GM12878 (cell line): Measurements from ENCODE around the gene ATP6V0E1. TPM values are rescaled to one million over a fixed set of nuclear protein-coding genes. Genes with fewer than 3 reads are reported as not detected.

ENCODE experiments used
- HDGF ChIP-seq: fragments of 450-650 bp; IDR thresholded peaks from 2 replicates; pipeline ENCODE4 v1.6.1; 2016; ENCODE audit warnings: antibody characterized with exemption
- MEF2B ChIP-seq: fragments of 450-650 bp; IDR thresholded peaks from 2 replicates; pipeline ENCODE4 v1.6.1; 2018; ENCODE audit warnings: mild to moderate bottlenecking, moderate library complexity; ENCODE audit not compliant: partially characterized antibody, poor library complexity, severe bottlenecking
- RELA ChIP-seq: fragments of 450-650 bp; IDR thresholded peaks from 2 replicates; pipeline ENCODE4 v1.8.0; 2014; ENCODE audit warnings: borderline replicate concordance; ENCODE audit not compliant: partially characterized antibody
- SIX5 ChIP-seq: IDR thresholded peaks from 2 replicates; pipeline ENCODE4 v1.6.1; 2011; ENCODE audit warnings: mild to moderate bottlenecking, low read depth, low read length, moderate library complexity; ENCODE audit not compliant: severe bottlenecking
- SMARCA5 ChIP-seq: fragments of 450-650 bp; IDR thresholded peaks from 2 replicates; pipeline ENCODE4 v1.6.1; 2017; ENCODE audit warnings: mild to moderate bottlenecking
- STAT3 ChIP-seq: IDR thresholded peaks from 2 replicates; pipeline ENCODE4 v1.6.1; 2011; ENCODE audit warnings: low read depth, low read length, improper control_type of control experiment
- SUPT20H ChIP-seq: IDR thresholded peaks from 2 replicates; pipeline ENCODE4 v1.6.1; 2011; ENCODE audit warnings: low read depth, mild to moderate bottlenecking, low read length, moderate library complexity, borderline replicate concordance; ENCODE audit not compliant: control insufficient read depth
- TARDBP ChIP-seq: IDR thresholded peaks from 2 replicates; pipeline ENCODE4 v1.6.1; 2016; ENCODE audit warnings: borderline replicate concordance
- TCF12 ChIP-seq: IDR thresholded peaks from 2 replicates; pipeline ENCODE4 v1.6.1; 2011; ENCODE audit warnings: low read depth, mild to moderate bottlenecking, low read length
- YY1 ChIP-seq: IDR thresholded peaks from 2 replicates; pipeline ENCODE4 v1.6.1; 2011; ENCODE audit warnings: low read depth, mild to moderate bottlenecking, low read length
- polyA plus RNA-seq, 11 experiments: library from polyadenylated mRNA; depleted of rRNA in 4 of 11; unstranded in 6 of 11; stranded (reverse) in 5 of 11; fragments of >200 nt; fragmentation: Nextera tagmentation in 4 of 11; fragmentation: Illumina TruSeq in 1 of 11; extraction: Ambion mirVana in 4 of 11; extraction: Trizol in 1 of 11; gene quantifications; 1 replicate in 1 of 11; 2 replicates in 10 of 11; pipeline versions ENCODE4 v1.2.1 to v1.2.3, GENCODE V29; 2011 to 2016; ENCODE audit warnings: inconsistent platforms in 2 of 11, missing spikeins in 2 of 11, low read depth in 1 of 11
- total RNA-seq, 4 experiments: library from RNA; depleted of rRNA in 3 of 4; stranded (reverse); fragments of >200 nt in 3 of 4; fragmentation: Illumina TruSeq in 1 of 4; extraction: Trizol in 1 of 4; gene quantifications; 2 replicates each; pipeline versions ENCODE4 v1.2.1 to v1.2.3, GENCODE V29; 2013 to 2021
- TF ChIP-seq, protein P1 (sequence below): IDR thresholded peaks from 2 replicates; pipeline ENCODE4 v1.6.1; 2012; ENCODE audit warnings: improper control_type of control experiment, low read depth, low read length; ENCODE audit not compliant: insufficient replicate concordance
- TF ChIP-seq, protein P2 (sequence below): fragments of 450-650 bp; IDR thresholded peaks from 2 replicates; pipeline ENCODE4 v1.6.1; 2017; ENCODE audit warnings: low read depth, mild to moderate bottlenecking, moderate library complexity

The ATP6V0E1 gene
- total and polyA plus RNA-seq, 10 of the 15 experiments (the other 5 are each of a cell fraction or from before 2014, with no cell fraction given): 143 to 787 (median 306) TPM

DNA sequence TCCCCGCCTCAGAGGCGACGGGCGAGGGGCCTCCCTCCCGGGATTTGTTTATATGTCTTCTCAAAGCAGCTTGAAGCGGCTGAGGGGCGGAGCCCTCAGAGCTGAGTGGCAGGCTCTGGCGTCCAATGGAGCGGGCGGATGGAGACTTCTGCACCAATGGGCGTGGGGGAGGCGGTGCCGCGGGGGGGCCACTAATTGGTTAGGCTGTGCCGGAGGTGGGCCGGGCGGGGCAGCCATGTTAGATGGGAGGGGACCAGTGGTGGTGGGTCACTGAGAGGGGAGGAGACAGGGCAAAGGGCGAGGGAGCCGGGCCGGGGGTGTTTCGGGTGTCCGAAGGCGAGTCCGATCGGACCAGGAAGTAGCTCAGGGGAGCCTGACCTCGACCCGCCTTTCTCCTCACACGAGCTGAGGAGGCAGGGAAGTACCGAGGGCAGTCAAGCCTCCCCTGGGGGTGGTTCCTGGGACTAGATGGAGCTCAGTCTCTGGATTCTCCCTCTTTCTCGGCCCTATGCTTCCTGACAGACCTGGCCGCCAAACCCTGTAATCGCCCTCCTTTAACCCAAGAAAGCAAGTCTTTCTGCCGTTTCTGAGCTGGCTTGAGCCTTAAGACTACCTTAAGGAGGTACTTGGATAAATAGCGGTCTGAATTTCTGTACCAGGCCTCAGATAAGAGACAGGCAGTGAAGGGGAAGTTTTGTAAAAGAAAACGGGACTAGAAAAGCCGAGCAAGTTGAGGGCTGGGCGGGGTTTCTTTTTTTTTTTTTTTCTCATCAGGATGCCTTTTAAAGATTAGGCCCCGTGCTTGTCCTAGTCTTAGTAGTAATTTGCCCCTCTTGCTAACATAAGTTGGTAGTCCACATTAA lies 73.7 kb downstream of the ATP6V0E1 start (continued):
- TF ChIP-seq, protein P1, sequence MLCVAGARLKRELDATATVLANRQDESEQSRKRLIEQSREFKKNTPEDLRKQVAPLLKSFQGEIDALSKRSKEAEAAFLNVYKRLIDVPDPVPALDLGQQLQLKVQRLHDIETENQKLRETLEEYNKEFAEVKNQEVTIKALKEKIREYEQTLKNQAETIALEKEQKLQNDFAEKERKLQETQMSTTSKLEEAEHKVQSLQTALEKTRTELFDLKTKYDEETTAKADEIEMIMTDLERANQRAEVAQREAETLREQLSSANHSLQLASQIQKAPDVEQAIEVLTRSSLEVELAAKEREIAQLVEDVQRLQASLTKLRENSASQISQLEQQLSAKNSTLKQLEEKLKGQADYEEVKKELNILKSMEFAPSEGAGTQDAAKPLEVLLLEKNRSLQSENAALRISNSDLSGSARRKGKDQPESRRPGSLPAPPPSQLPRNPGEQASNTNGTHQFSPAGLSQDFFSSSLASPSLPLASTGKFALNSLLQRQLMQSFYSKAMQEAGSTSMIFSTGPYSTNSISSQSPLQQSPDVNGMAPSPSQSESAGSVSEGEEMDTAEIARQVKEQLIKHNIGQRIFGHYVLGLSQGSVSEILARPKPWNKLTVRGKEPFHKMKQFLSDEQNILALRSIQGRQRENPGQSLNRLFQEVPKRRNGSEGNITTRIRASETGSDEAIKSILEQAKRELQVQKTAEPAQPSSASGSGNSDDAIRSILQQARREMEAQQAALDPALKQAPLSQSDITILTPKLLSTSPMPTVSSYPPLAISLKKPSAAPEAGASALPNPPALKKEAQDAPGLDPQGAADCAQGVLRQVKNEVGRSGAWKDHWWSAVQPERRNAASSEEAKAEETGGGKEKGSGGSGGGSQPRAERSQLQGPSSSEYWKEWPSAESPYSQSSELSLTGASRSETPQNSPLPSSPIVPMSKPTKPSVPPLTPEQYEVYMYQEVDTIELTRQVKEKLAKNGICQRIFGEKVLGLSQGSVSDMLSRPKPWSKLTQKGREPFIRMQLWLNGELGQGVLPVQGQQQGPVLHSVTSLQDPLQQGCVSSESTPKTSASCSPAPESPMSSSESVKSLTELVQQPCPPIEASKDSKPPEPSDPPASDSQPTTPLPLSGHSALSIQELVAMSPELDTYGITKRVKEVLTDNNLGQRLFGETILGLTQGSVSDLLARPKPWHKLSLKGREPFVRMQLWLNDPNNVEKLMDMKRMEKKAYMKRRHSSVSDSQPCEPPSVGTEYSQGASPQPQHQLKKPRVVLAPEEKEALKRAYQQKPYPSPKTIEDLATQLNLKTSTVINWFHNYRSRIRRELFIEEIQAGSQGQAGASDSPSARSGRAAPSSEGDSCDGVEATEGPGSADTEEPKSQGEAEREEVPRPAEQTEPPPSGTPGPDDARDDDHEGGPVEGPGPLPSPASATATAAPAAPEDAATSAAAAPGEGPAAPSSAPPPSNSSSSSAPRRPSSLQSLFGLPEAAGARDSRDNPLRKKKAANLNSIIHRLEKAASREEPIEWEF: no peak
- TF ChIP-seq STAT3: no peak
- TF ChIP-seq MEF2B: peak; percentile 39
- TF ChIP-seq SUPT20H: no peak
- TF ChIP-seq YY1: peak; percentile 94
- TF ChIP-seq SIX5: no peak
- peak; percentile 92 for TF ChIP-seq HDGF
- peak; percentile 28 for TF ChIP-seq RELA
- TF ChIP-seq, protein P2, sequence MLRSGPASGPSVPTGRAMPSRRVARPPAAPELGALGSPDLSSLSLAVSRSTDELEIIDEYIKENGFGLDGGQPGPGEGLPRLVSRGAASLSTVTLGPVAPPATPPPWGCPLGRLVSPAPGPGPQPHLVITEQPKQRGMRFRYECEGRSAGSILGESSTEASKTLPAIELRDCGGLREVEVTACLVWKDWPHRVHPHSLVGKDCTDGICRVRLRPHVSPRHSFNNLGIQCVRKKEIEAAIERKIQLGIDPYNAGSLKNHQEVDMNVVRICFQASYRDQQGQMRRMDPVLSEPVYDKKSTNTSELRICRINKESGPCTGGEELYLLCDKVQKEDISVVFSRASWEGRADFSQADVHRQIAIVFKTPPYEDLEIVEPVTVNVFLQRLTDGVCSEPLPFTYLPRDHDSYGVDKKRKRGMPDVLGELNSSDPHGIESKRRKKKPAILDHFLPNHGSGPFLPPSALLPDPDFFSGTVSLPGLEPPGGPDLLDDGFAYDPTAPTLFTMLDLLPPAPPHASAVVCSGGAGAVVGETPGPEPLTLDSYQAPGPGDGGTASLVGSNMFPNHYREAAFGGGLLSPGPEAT: peak; percentile 76
- no peak for TF ChIP-seq TCF12
- TF ChIP-seq TARDBP: 0 out of 2 replicates have a peak, but pooled peaks have one; percentile 26
- peak; percentile 30; the same call in 1 of the 2 replicates for TF ChIP-seq SMARCA5
